GM23338 (cell line): ENCODE data around the gene GPR142. TPM values are rescaled to one million over a fixed set of nuclear protein-coding genes. Genes with fewer than 3 reads are reported as not detected.

Experiments used
- ATAC-seq: fragments of 200-7000 bp; cut with Tn5 transposase; 3 replicates; pipeline ENCODE4 v1.9.1; 2020
- DNase-seq: peaks from one replicate; pipeline ENCODE4 v3.0.0-alpha.2; 2015; ENCODE audit warnings: low spot score
- H2AFZ ChIP-seq: fragments of 200-600 bp; sonication (generic); 2 replicates; pipeline ENCODE4 v1.8.0; 2016; ENCODE audit warnings: antibody characterized with exemption, mild to moderate bottlenecking, moderate library complexity
- H3F3A ChIP-seq: fragments of 200-600 bp; sonication (generic); replicated peaks from 2 replicates; pipeline ENCODE4 v1.8.0; 2017; ENCODE audit warnings: antibody characterized with exemption, mixed run types, low read depth
- H3K27ac ChIP-seq: fragments of 200-600 bp; sonication (generic); 2 replicates; pipeline ENCODE4 v1.6.1; 2016; ENCODE audit warnings: low read depth
- H3K27me3 ChIP-seq: fragments of 200-600 bp; sonication (generic); 2 replicates; pipeline ENCODE4 v1.8.0; 2016; ENCODE audit warnings: mild to moderate bottlenecking, mixed run types, moderate library complexity; ENCODE audit not compliant: insufficient read depth
- H3K36me3 ChIP-seq: fragments of 200-600 bp; sonication (generic); 2 replicates; pipeline ENCODE4 v1.8.0; 2016; ENCODE audit warnings: mild to moderate bottlenecking; ENCODE audit not compliant: insufficient read depth
- H3K4me1 ChIP-seq: fragments of 200-600 bp; sonication (generic); 2 replicates; pipeline ENCODE4 v1.8.0; 2016; ENCODE audit warnings: mild to moderate bottlenecking, moderate library complexity; ENCODE audit not compliant: insufficient read depth
- H3K4me2 ChIP-seq: fragments of 200-600 bp; sonication (generic); 2 replicates; pipeline ENCODE4 v1.7.1; 2017; ENCODE audit warnings: mixed run types
- H3K4me3 ChIP-seq: fragments of 200-600 bp; sonication (generic); 2 replicates; pipeline ENCODE4 v1.6.1; 2016; ENCODE audit warnings: mixed run types
- H3K79me2 ChIP-seq: fragments of 200-600 bp; sonication (generic); replicated peaks from 2 replicates; pipeline ENCODE4 v1.8.0; 2017; ENCODE audit warnings: mild to moderate bottlenecking; ENCODE audit not compliant: insufficient read depth
- H3K9me2 ChIP-seq: fragments of 200-600 bp; sonication (generic); 2 replicates; pipeline ENCODE4 v1.8.0; 2017; ENCODE audit not compliant: insufficient read depth
- H4K20me1 ChIP-seq: fragments of 200-600 bp; sonication (generic); replicated peaks from 2 replicates; pipeline ENCODE4 v1.8.0; 2017; ENCODE audit warnings: mild to moderate bottlenecking; ENCODE audit not compliant: insufficient read depth
- H3K27ac Mint-ChIP-seq: 2 replicates; pipeline ENCODE4 v1.8.0; 2020; ENCODE audit warnings: inconsistent platforms, mild to moderate bottlenecking, moderate library complexity, mixed read lengths
- H3K27me3 Mint-ChIP-seq: 3 replicates; pipeline ENCODE4 v1.8.0; 2022; ENCODE audit warnings: low read depth, mild to moderate bottlenecking, moderate library complexity, mixed read lengths, inconsistent platforms; ENCODE audit not compliant: insufficient read depth, poor library complexity
- H3K36me3 Mint-ChIP-seq: 3 replicates; pipeline ENCODE4 v1.8.0; 2021; ENCODE audit warnings: low read depth, mild to moderate bottlenecking, inconsistent platforms, moderate library complexity, mixed read lengths
- H3K4me1 Mint-ChIP-seq: 3 replicates; pipeline ENCODE4 v1.8.0; 2020; ENCODE audit warnings: mild to moderate bottlenecking, inconsistent platforms, mixed read lengths
- H3K4me3 Mint-ChIP-seq: 3 replicates; pipeline ENCODE4 v1.8.0; 2021; ENCODE audit warnings: moderate library complexity, mild to moderate bottlenecking, inconsistent platforms, mixed read lengths
- H3K9me3 Mint-ChIP-seq: 3 replicates; pipeline ENCODE4 v1.8.0; 2020; ENCODE audit warnings: moderate library complexity, mild to moderate bottlenecking, inconsistent platforms, mixed read lengths
- CREB1 ChIP-seq: fragments of 250-450 bp; sonication (Bioruptor Pico); IDR thresholded peaks from 2 replicates; pipeline ENCODE4 v1.5.0; 2020; ENCODE audit warnings: low read depth, mild to moderate bottlenecking, moderate library complexity
- CTCF ChIP-seq, 2 experiments: fragments of 200-600 bp in 1 of 2; sonication (generic) in 1 of 2; conservative IDR thresholded peaks; 2 replicates each; pipeline versions ENCODE4 v1.5.1 to v1.6.1; 2016 to 2017; ENCODE audit warnings: antibody characterized with exemption in 2 of 2, low read depth in 2 of 2, mild to moderate bottlenecking in 2 of 2, moderate library complexity in 1 of 2
- ETS1 ChIP-seq: IDR thresholded peaks from 2 replicates; pipeline ENCODE4 v1.6.1; 2016; ENCODE audit warnings: antibody characterized with exemption
- EZH2 ChIP-seq: fragments of 200-600 bp; sonication (generic); IDR thresholded peaks from one replicate; pipeline ENCODE4 v1.8.0; 2017; ENCODE audit warnings: antibody characterized with exemption, mild to moderate bottlenecking, low read depth; ENCODE audit not compliant: unreplicated experiment
- EZH2phosphoT487 ChIP-seq: fragments of 200-600 bp; sonication (generic); IDR thresholded peaks from one replicate; pipeline ENCODE4 v1.8.1; 2018; ENCODE audit warnings: antibody characterized with exemption; ENCODE audit not compliant: unreplicated experiment
- JUNB ChIP-seq: IDR thresholded peaks from one replicate; pipeline ENCODE4 v1.6.1; 2016; ENCODE audit warnings: antibody characterized with exemption; ENCODE audit not compliant: unreplicated experiment
- REST ChIP-seq: IDR thresholded peaks from one replicate; pipeline ENCODE4 v1.6.1; 2018; ENCODE audit warnings: antibody characterized with exemption; ENCODE audit not compliant: unreplicated experiment
- ZNF114 ChIP-seq: fragments of 250-450 bp; sonication (Bioruptor Pico); IDR thresholded peaks from 2 replicates; pipeline ENCODE4 v1.5.0; 2020; ENCODE audit warnings: mild to moderate bottlenecking, moderate library complexity
- polyA plus RNA-seq: library from polyadenylated mRNA; unstranded; fragments of >200 nt; fragmentation: Nextera tagmentation; extraction: Ambion mirVana; gene quantifications from 2 replicates; pipeline ENCODE4 v1.2.1, GENCODE V29; 2016
- total RNA-seq: library from RNA; depleted of rRNA; stranded (reverse); fragments of >200 nt; shearing (Covaris generic); gene quantifications from 2 replicates; pipeline ENCODE4 v1.2.3, GENCODE V29; 2014

The GPR142 gene
- total and polyA plus RNA-seq, 2 experiments from 2014 or later, result not detected

GRCh38 chr17:74380959-74381808 is 13.9 kb downstream of the GPR142 start (continued):
- TF ChIP-seq REST, result no peak
- no peak for TF ChIP-seq CTCF (conservative IDR thresholded peaks at IDR 0.05; ENCODE audit: low read depth in 2 of 2)
- TF ChIP-seq JUNB, result no peak
- TF ChIP-seq EZH2, result no peak
- no peak for TF ChIP-seq ZNF114 (CRISPR knock-in tag)
- no peak for TF ChIP-seq CREB1 (CRISPR knock-in tag)

GRCh38 chr17:74383141-74383540 is 15.8 kb downstream of the GPR142 start:
- Mint-ChIP-seq H3K27me3 (peaks cover 17% of the 10 kb centered on the region), H3K36me3 (no peaks in the 10 kb centered on the region), H3K9me3 (no peaks in the 10 kb centered on the region), H3K27ac (no peak overlapping the region), H3K4me3 (no peak overlapping the region), H3K4me1 (peaks cover 28% of the 10 kb centered on the region)
- Histone ChIP-seq H2AFZ (no peak overlapping the region), H3K36me3 (no peaks in the 10 kb centered on the region), H3K4me2 (no peak overlapping the region), H3K9me2 (no peaks in the 10 kb centered on the region), H3K27me3 (no peaks in the 10 kb centered on the region), H3K4me3 (no peak overlapping the region), H3F3A (0 out of 2 replicates have a peak, but pooled peaks cover 3% of the 10 kb centered on the region), H3K4me1 (peaks cover 34% of the 10 kb centered on the region), H3K79me2 (no peaks in the 10 kb centered on the region), H3K27ac (no peak overlapping the region), H4K20me1 (no peaks in the 10 kb centered on the region)
- ATAC-seq (no peak), DNase-seq (no peak)
- TF ChIP-seq ZNF114 (CRISPR knock-in tag) (no peak), EZH2 (no peak), ETS1 (no peak), JUNB (no peak), EZH2phosphoT487 (no peak)
